OCI-LY1 (cell line): ENCODE data around the gene ZNF613.

Experiments used
- H2AFZ ChIP-seq: fragments of 200-600 bp; sonication (generic), shearing (Covaris generic); 2 replicates; pipeline ENCODE4 v1.6.0; 2014; ENCODE audit warnings: antibody characterized with exemption, mild to moderate bottlenecking, low read length
- H3F3A ChIP-seq: fragments of 200-600 bp; sonication (generic), shearing (Covaris generic); 2 replicates; pipeline ENCODE4 v1.6.0; 2014; ENCODE audit warnings: mild to moderate bottlenecking, antibody characterized with exemption, low read length, moderate library complexity; ENCODE audit not compliant: insufficient read depth
- H3K27ac ChIP-seq: fragments of 200-600 bp; sonication (generic); 2 replicates; pipeline ENCODE4 v1.5.1; 2014; ENCODE audit warnings: low read length, mixed run types, mild to moderate bottlenecking, low read depth; ENCODE audit not compliant: poor library complexity, severe bottlenecking
- H3K27me3 ChIP-seq: fragments of 200-600 bp; sonication (generic); 2 replicates; pipeline ENCODE4 v1.6.0; 2014; ENCODE audit warnings: antibody characterized with exemption, mild to moderate bottlenecking, low read length, moderate library complexity; ENCODE audit not compliant: insufficient read depth
- H3K36me3 ChIP-seq: fragments of 200-600 bp; sonication (generic); 2 replicates; pipeline ENCODE4 v1.6.1; 2014; ENCODE audit warnings: mild to moderate bottlenecking, antibody characterized with exemption, low read length, moderate library complexity, mixed read lengths; ENCODE audit not compliant: insufficient read depth
- H3K4me1 ChIP-seq: fragments of 200-600 bp; sonication (generic); 2 replicates; pipeline ENCODE4 v1.5.1; 2014; ENCODE audit warnings: mild to moderate bottlenecking, low read length, moderate library complexity; ENCODE audit not compliant: insufficient read depth, severe bottlenecking
- H3K4me2 ChIP-seq: fragments of 200-600 bp; sonication (generic), shearing (Covaris generic); 2 replicates; pipeline ENCODE4 v1.6.1; 2014; ENCODE audit warnings: low read length
- H3K4me3 ChIP-seq: fragments of 200-600 bp; sonication (generic); 2 replicates; pipeline ENCODE4 v1.5.1; 2014; ENCODE audit warnings: low read length, low read depth, mild to moderate bottlenecking, mixed read lengths; ENCODE audit not compliant: poor library complexity, severe bottlenecking
- H3K79me2 ChIP-seq: fragments of 200-600 bp; shearing (Covaris generic); 2 replicates; pipeline ENCODE4 v1.6.1; 2016; ENCODE audit warnings: mixed run types, low read length, mixed read lengths; ENCODE audit not compliant: insufficient read depth
- H3K9ac ChIP-seq: fragments of 200-600 bp; sonication (generic), shearing (Covaris generic); 2 replicates; pipeline ENCODE4 v1.6.1; 2014; ENCODE audit warnings: mild to moderate bottlenecking, low read length, mixed read lengths
- H3K9me2 ChIP-seq: fragments of 200-600 bp; sonication (generic), shearing (Covaris generic); 2 replicates; pipeline ENCODE4 v1.6.1; 2014; ENCODE audit warnings: low read depth, mild to moderate bottlenecking, low read length, mixed read lengths
- H3K9me3 ChIP-seq: fragments of 200-600 bp; shearing (Covaris generic); 2 replicates; pipeline ENCODE4 v1.6.1; 2014; ENCODE audit warnings: low read length, mixed read lengths
- H4K20me1 ChIP-seq: fragments of 200-600 bp; sonication (generic), shearing (Covaris generic); 2 replicates; pipeline ENCODE4 v1.6.0; 2016; ENCODE audit warnings: mild to moderate bottlenecking, low read length; ENCODE audit not compliant: insufficient read depth
- CTCF ChIP-seq: fragments of 200-600 bp; sonication (generic), shearing (Covaris generic); IDR thresholded peaks from 2 replicates; pipeline ENCODE4 v1.5.1; 2017; ENCODE audit warnings: mild to moderate bottlenecking, antibody characterized with exemption, low read length, moderate library complexity, mixed read lengths
- EZH2 ChIP-seq: fragments of 200-600 bp; sonication (generic), shearing (Covaris generic); IDR thresholded peaks from 2 replicates; pipeline ENCODE4 v1.8.0; 2017; ENCODE audit warnings: borderline replicate concordance, mixed run types, mild to moderate bottlenecking, antibody characterized with exemption, low read length, moderate library complexity, mixed read lengths

Gene ZNF613

GRCh38 chr19:51986309-51987291, 59.3 kb downstream of the ZNF613 start, which contains the start of gene ZNF350:
ZNF350 (minus strand) TSS chr19:51986840; CDS start chr19:51974360, 12,480 bp downstream.
- H4K20me1 ChIP-seq, result no peaks in the 10 kb centered on the region
- no peak within 1 kb of the TSS for H3K9ac ChIP-seq

GRCh38 chr19:51993422-51993821, 66.2 kb downstream of the ZNF613 start:
- Histone ChIP-seq H2AFZ (no peak overlapping the region), H3K79me2 (no peaks in the 10 kb centered on the region), H3K4me1 (no peaks in the 10 kb centered on the region), H3K9me3 (peaks cover 66% of the 10 kb centered on the region), H3K27ac (no peak overlapping the region), H4K20me1 (no peaks in the 10 kb centered on the region), H3K9me2 (no peaks in the 10 kb centered on the region), H3K9ac (no peak overlapping the region), H3F3A (no peaks in the 10 kb centered on the region), H3K4me2 (no peak overlapping the region), H3K36me3 (peaks cover 52% of the 10 kb centered on the region), H3K4me3 (no peak overlapping the region), H3K27me3 (no peaks in the 10 kb centered on the region)
- TF ChIP-seq EZH2 (no peak), CTCF (no peak)

More at GRCh38 chr19:51986309-51987291, 59.3 kb downstream of the ZNF613 start, which contains the start of gene ZNF350:
- Histone ChIP-seq H3K27me3 (no peaks in the 10 kb centered on the region), H3F3A (no peaks in the 10 kb centered on the region), H3K9me3 (peaks cover 26% of the 10 kb centered on the region), H3K9me2 (no peaks in the 10 kb centered on the region), H3K79me2 (no peaks in the 10 kb centered on the region), H3K4me1 (no peaks in the 10 kb centered on the region), H3K4me2 (no peak within 1 kb of the TSS), H3K36me3 (no peaks in the 10 kb centered on the region), H2AFZ (no peak within 1 kb of the TSS), H3K27ac (no peak within 1 kb of the TSS), H3K4me3 (no peak within 1 kb of the TSS)
- TF ChIP-seq EZH2, result no peak
- no peak for TF ChIP-seq CTCF

GRCh38 chr19:51994048-51994644, 66.9 kb downstream of the ZNF613 start:
- Histone ChIP-seq H3K79me2 (no peaks in the 10 kb centered on the region), H3K9me3 (peaks cover 63% of the 10 kb centered on the region), H3K9me2 (no peaks in the 10 kb centered on the region), H3K4me1 (no peaks in the 10 kb centered on the region), H3K4me3 (no peak overlapping the region), H3F3A (no peaks in the 10 kb centered on the region), H3K36me3 (peaks cover 59% of the 10 kb centered on the region), H3K27me3 (no peaks in the 10 kb centered on the region), H4K20me1 (no peaks in the 10 kb centered on the region), H2AFZ (no peak overlapping the region), H3K27ac (no peak overlapping the region), H3K4me2 (no peak overlapping the region), H3K9ac (no peak overlapping the region)
- no peak for TF ChIP-seq CTCF
- no peak for TF ChIP-seq EZH2
